Activated naive CD8-positive, alpha-beta T cell treated with anti-CD3 and anti-CD28 coated beads for 36 hours (primary cell): Measurements from ENCODE around the gene MTPN. TPM values are rescaled to one million over a fixed set of nuclear protein-coding genes. Genes with fewer than 3 reads are reported as not detected.

Experiments
- DNase-seq: peaks from one replicate; pipeline ENCODE4 v3.0.0; 2021
- H3K27ac Mint-ChIP-seq: one replicate; pipeline ENCODE4 v1.8.0; 2022; ENCODE audit warnings: mild to moderate bottlenecking, moderate library complexity, mixed read lengths
- H3K27me3 Mint-ChIP-seq: one replicate; pipeline ENCODE4 v1.8.0; 2022; ENCODE audit warnings: mild to moderate bottlenecking, mixed read lengths
- H3K36me3 Mint-ChIP-seq: one replicate; pipeline ENCODE4 v1.8.0; 2021; ENCODE audit warnings: mild to moderate bottlenecking, mixed read lengths
- H3K4me1 Mint-ChIP-seq: one replicate; pipeline ENCODE4 v1.8.0; 2021; ENCODE audit warnings: mixed read lengths
- H3K4me3 Mint-ChIP-seq: one replicate; pipeline ENCODE4 v1.8.0; 2022; ENCODE audit warnings: mild to moderate bottlenecking, moderate library complexity, mixed read lengths
- H3K9me3 Mint-ChIP-seq: one replicate; pipeline ENCODE4 v1.8.0; 2022; ENCODE audit warnings: mixed read lengths
- total RNA-seq, 2 experiments: library from RNA; stranded (reverse); gene quantifications; one replicate each; pipeline ENCODE4 v1.2.3, GENCODE V29; 2021

MTPN gene, protein sequence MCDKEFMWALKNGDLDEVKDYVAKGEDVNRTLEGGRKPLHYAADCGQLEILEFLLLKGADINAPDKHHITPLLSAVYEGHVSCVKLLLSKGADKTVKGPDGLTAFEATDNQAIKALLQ
- total RNA-seq: 100 to 1,000 TPM; 136 to 139 TPM

DNA sequence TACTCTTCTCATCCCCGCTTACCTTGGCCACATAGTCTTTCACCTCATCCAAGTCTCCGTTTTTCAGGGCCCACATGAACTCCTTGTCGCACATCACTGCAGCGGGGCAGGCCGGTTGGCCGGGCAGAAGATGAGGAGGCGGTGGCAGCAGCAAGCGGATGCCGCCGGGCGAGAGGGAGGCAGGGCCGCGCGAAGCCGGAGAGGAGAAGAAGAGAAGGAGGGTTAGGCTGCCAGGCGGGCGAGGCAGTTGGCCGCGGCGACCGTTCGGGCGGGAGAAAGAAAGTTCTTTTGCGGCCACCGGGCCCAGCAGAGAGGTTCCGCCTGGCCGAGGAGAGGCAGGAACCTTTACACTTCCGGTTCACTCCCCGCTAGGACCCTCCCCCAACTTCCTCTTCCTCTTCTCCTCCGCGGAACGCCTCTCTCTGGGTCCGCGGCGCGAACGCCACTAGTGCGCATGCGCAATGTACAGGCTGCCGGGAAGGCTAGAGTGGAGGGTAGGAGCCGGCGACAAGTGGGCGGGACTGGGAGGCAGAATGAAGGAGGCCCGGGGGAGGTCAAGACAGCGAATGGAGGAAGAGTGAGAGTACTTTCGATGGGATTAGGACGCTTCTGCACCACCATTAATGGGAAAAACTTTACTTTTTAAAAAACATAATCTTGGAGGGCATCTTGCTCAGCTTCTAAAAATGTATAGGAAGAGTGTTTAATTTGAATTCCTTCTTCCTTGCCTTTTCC is at the start of gene MTPN:
Gene MTPN (minus strand): TSS at position 353 of the 735 bp plus-strand sequence. CDS start 259 bp downstream, at position 94.
- H3K9me3 Mint-ChIP-seq: no peaks in the 10 kb centered on the region
- H3K27me3 Mint-ChIP-seq: peaks cover 3% of the 10 kb centered on the region
- peak within 1 kb of the TSS; percentile 84 for H3K27ac Mint-ChIP-seq
- DNase-seq: peak; percentile 97
- peak within 1 kb of the TSS; percentile 87 for H3K4me3 Mint-ChIP-seq
- H3K4me1 Mint-ChIP-seq: peaks cover 57% of the 10 kb centered on the region
- H3K36me3 Mint-ChIP-seq: peaks cover 21% of the 10 kb centered on the region

DNA sequence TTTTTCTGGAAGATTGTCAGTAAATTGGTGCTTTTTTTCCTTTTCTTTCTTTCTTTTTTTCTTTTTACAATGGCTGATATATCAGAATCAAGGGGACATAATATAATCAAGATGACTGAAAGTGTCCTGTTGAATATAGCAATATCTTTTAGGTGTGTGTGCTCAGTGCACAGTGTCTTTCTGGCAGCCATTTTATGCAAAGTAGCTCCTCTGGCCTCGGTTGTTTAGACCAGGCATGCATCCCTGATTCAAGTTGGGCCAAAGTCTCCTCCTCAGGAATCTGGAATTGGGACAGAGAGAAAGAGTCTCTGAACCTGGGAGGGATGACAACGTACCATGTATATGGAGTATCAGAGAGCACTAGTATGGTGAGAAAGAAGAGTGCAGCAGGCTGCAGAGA is 49.0 kb upstream of the MTPN start:
- H3K9me3 Mint-ChIP-seq: no peaks in the 10 kb centered on the region
- H3K27ac Mint-ChIP-seq: no peak overlapping the region
- H3K36me3 Mint-ChIP-seq: peaks cover 11% of the 10 kb centered on the region
- H3K27me3 Mint-ChIP-seq: peaks cover 1% of the 10 kb centered on the region
- no peak for DNase-seq
- H3K4me1 Mint-ChIP-seq: peaks cover 13% of the 10 kb centered on the region
- no peak overlapping the region for H3K4me3 Mint-ChIP-seq

DNA sequence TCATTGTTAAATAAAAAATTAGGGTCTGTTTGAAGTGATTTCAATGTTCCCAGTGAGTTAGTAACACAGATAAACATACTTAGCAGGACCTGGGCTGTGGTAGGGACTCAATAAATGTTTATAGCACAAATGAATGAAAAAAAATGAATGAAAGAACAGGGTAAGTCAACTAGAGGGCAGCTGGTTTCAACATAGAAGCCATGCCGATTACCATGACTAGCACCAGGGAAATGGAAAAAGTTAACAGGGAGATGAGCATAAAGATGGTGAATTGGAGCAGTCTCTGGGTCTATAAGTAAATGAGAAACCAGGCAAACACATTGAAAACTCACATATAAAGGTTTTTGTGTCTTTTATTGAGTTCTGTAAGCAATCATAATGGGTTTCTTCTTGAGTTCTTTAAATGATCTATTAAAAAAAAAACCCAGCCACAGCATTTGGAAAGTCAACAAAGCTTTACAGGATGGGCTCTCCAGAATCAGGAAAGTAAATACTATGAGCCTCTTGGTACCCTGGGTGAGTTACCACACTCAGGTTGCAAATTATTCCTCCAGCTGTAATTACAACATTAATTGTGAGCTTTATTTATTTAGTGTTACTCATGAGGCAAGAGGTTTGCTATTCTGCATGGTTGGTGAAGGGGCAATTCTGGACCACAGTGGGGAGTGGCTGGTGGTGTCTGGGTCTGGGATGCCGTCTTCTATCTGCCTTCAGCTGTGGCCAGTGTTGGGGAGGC is 46.1 kb upstream of the MTPN start:
- H3K27me3 Mint-ChIP-seq: peaks cover 9% of the 10 kb centered on the region
- H3K4me1 Mint-ChIP-seq: peaks cover 8% of the 10 kb centered on the region
- no peaks in the 10 kb centered on the region for H3K9me3 Mint-ChIP-seq
- H3K4me3 Mint-ChIP-seq: no peak overlapping the region
- H3K36me3 Mint-ChIP-seq: peaks cover 6% of the 10 kb centered on the region
- no peak for DNase-seq
- H3K27ac Mint-ChIP-seq: no peak overlapping the region

DNA sequence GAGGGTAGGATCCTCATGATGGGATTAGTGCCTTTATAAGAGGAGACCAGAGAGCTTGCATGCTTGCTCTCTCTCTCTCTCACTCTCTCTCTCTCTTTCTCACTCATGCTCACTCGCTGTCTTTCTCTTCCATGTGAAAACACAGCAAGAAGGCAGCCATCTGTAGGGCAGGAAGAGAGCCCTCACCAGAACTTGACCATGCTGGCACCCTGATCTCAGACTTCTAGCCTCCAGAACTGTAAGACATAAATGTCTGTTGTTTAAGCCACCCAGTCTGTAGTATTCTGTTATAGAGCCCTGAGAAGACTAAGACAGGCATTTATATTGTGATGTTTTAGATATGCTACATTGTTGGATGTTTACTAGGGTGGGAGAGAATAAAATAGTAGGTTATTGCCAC is 43.4 kb upstream of the MTPN start:
- Mint-ChIP-seq H3K9me3 (no peaks in the 10 kb centered on the region), H3K27me3 (peaks cover 9% of the 10 kb centered on the region), H3K4me1 (peaks cover 11% of the 10 kb centered on the region), H3K4me3 (no peak overlapping the region), H3K27ac (no peak overlapping the region), H3K36me3 (no peaks in the 10 kb centered on the region)
- no peak for DNase-seq

DNA sequence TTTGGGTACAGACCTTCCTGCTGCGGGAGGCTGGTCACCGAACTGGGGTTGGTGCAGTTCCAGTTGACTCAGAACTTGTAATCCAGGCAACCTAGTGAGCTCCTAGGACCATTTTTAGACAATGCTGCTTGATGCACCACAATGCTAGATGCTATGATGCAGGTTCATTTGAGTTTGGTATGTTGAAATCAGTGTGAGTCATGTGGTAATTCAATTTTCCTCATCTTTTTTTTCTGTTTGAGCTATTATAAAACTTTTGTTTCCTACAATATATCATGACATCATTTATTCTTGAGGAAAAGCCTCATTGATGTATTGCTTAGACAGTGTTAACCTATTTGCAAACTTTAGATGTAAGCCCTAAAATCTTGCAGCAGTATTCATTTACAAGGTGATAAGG is 40.9 kb upstream of the MTPN start:
- Mint-ChIP-seq H3K4me1 (peaks cover 13% of the 10 kb centered on the region), H3K4me3 (no peak overlapping the region)

DNA sequence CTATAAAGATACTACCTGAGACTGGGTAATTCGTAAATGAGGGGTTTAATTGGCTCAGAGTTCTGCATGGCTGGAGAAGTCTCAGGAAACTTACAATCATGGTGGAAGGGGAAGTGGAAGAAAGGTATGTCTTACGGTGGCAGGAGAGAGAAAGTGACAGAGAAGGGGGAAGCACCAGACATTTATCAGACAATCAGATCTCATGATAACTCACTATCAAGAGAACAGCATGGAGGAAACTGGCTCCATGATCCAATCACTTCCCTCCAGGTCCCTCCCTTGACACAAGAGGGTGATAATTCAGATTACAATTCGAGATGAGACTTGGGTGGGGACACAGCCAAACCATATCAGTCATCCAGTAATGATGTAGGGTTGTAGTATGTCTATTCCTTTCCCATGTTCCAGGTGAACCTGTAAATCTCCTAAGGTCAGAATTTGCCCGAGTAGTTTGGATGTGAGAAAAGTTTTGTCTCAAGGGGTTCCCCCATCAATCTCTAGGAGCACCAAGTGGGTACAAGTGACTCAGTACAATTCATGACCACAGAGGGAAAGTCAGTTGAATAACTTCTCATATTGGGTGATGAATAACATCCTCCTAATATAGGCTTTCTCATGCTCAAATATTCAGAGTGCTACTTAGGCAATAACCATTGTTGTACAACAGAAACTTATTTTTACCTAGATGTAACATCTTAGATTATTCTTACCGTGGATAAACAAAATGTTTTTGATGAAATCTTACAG is 39.7 kb upstream of the MTPN start:
- DNase-seq: no peak
- peaks cover 20% of the 10 kb centered on the region for H3K27me3 Mint-ChIP-seq
- no peak overlapping the region for H3K4me3 Mint-ChIP-seq
- H3K9me3 Mint-ChIP-seq: no peaks in the 10 kb centered on the region
- H3K4me1 Mint-ChIP-seq: peaks cover 20% of the 10 kb centered on the region
- no peak overlapping the region for H3K27ac Mint-ChIP-seq
- no peaks in the 10 kb centered on the region for H3K36me3 Mint-ChIP-seq

More for the DNA sequence above, 40.9 kb upstream of the MTPN start:
- Mint-ChIP-seq H3K27me3 (peaks cover 16% of the 10 kb centered on the region), H3K27ac (no peak overlapping the region), H3K36me3 (no peaks in the 10 kb centered on the region), H3K9me3 (no peaks in the 10 kb centered on the region)
- DNase-seq: no peak

DNA sequence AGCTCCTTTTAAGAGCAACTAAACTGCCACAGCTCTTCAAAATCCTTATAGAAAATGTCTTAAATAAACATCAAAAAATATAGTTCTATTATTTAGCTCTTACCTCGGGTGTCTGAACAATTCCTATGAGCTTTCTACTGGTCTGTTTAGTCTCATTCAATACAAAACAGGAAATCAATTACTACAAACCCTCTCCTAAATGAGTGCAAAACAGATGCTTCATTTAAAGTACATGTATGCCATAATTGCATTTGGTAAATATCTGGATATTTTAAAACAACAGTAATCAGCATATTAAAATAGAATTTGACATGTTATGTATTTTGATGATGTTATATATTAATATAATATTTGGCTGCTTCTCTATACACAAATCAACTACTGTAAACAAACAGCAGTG is 38.5 kb upstream of the MTPN start:
- DNase-seq: no peak
- Mint-ChIP-seq H3K9me3 (no peaks in the 10 kb centered on the region), H3K27ac (no peak overlapping the region), H3K4me3 (no peak overlapping the region), H3K36me3 (no peaks in the 10 kb centered on the region), H3K4me1 (peaks cover 20% of the 10 kb centered on the region), H3K27me3 (peaks cover 13% of the 10 kb centered on the region)

DNA sequence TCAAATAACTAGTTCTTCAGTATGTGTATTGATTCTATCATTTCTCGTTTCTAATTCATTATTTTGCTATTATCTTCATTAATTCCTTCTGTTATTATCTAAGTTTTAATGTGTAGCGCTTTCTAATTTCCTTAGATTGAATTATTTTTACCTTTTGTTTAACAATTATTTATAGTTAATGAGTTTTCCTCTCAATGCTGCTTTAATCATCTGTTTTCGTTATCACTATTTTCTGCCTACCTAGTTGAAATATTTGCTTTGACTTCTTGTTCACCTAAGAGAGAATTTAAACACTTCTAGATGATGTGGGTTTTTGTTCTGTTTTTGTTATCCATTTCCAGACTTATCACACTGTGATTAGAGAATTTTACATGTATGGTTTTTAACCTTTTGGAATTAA is 37.5 kb upstream of the MTPN start:
- Mint-ChIP-seq H3K4me1 (peaks cover 20% of the 10 kb centered on the region), H3K27ac (no peak overlapping the region), H3K36me3 (no peaks in the 10 kb centered on the region), H3K4me3 (no peak overlapping the region), H3K27me3 (peaks cover 11% of the 10 kb centered on the region), H3K9me3 (no peaks in the 10 kb centered on the region)
- no peak for DNase-seq

DNA sequence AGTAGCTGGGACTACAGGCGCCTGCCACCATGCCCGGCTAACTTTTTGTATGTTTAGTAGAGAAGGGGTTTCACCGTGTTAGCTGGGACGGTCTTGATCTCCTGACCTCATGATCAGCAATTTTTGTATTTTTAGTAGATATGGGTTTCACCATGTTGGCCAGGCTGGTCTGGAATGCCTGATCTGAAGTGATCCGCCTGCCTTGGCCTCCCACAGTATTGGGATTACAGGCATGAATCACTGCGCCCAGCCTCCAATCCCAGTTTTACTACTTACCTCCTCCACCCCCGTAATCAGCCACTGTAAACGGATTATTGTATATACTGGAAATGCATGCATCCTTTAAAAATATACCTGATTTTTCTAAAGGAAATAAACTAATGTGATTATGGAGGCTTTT is 35.1 kb upstream of the MTPN start:
- Mint-ChIP-seq H3K4me1 (peaks cover 15% of the 10 kb centered on the region), H3K9me3 (no peaks in the 10 kb centered on the region), H3K27ac (no peak overlapping the region), H3K36me3 (no peaks in the 10 kb centered on the region), H3K27me3 (peaks cover 11% of the 10 kb centered on the region), H3K4me3 (peak overlapping the region; percentile 82)
- DNase-seq: no peak

DNA sequence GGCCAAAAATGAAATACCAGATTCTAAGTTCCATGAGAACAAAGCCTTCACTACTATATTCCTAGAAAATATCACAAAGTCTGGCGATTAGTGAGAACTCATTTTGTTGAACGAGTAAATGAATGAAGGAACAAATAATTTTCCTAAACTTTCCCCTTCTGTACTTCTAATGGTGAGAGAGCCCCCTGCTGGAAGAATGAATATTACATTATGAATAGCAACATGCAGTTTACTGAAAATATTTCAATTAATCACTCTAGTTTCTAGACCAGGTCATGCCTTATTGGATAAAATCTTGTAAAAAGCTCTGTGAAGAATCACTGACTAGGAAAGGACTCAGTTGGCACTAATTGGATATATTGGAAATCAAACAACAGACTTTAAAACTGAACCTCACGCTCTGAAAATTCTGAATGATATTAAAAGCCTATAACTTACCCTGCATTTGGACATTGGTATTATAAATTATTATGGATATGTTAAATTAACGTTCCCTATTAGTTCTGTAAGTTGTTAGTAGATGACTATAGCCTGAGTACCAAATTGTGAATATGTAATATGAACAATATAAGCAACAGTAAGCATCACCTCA is 32.4 kb upstream of the MTPN start:
- H3K36me3 Mint-ChIP-seq: peaks cover 1% of the 10 kb centered on the region
- no peak for DNase-seq
- H3K4me3 Mint-ChIP-seq: no peak overlapping the region
- no peaks in the 10 kb centered on the region for H3K9me3 Mint-ChIP-seq
- peaks cover 8% of the 10 kb centered on the region for H3K27me3 Mint-ChIP-seq
- peaks cover 9% of the 10 kb centered on the region for H3K4me1 Mint-ChIP-seq
- no peak overlapping the region for H3K27ac Mint-ChIP-seq

DNA sequence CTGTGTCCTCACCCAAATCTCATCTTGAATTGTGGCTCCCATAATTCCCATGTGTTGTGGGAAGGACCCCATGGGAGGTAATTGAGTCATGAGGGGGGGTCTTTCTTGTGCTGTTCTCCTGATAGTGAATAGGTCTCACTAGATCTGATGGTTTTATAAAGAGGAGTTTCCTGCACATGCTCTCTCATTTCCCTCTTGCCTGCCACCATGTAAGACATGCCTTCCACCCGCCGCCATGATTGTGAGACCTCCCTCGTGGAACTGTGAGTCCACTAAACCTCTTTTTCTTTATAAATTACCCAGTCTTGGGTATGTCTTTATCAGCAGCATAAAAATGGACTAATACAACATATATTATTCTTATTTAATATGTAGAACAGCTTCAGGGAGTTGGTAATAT is 29.0 kb upstream of the MTPN start:
- Mint-ChIP-seq H3K36me3 (peaks cover 1% of the 10 kb centered on the region), H3K4me3 (no peak overlapping the region), H3K27ac (no peak overlapping the region), H3K9me3 (no peaks in the 10 kb centered on the region), H3K27me3 (no peaks in the 10 kb centered on the region), H3K4me1 (no peaks in the 10 kb centered on the region)
- no peak for DNase-seq

DNA sequence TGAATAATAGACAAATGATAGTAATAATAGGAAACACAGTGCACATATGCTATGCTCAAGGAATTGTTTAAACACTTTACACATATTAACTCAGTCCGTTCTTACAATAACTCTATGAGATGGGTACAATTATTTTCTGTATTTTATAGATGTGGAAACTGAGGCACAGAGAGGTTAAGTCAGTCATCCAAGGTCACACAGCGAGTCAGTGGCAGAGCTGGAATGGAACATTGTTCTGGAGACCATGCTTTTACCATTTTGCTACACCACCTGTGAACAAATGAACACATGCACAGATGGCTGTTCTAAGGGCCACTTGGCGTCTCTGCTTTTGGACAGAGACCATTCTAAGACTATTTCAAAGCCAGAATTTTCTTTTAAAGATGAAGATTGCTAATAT is 26.9 kb upstream of the MTPN start:
- Mint-ChIP-seq H3K27me3 (no peaks in the 10 kb centered on the region), H3K4me3 (no peak overlapping the region), H3K36me3 (peaks cover 1% of the 10 kb centered on the region), H3K9me3 (no peaks in the 10 kb centered on the region), H3K4me1 (no peaks in the 10 kb centered on the region), H3K27ac (no peak overlapping the region)
- no peak for DNase-seq

DNA sequence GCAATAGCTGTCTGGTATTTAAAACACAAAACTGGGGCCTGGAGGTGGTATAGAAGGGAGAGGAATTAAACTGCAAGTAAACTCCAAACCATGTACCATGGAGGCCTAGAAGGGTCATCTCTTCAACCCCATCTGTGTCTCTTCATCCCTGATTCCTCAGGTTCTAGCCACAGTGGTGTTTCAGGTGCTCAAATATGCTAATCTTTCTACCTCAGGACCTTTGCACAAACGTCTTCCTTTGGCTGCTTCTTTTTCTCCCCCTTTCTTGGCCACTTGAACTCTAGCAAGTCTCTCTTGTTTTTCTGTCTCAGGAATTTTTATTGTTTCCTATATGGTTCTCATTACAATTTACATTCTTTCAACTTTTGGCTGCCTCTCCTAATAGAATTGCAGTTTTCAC is 25.6 kb upstream of the MTPN start:
- H3K9me3 Mint-ChIP-seq: no peaks in the 10 kb centered on the region
- no peaks in the 10 kb centered on the region for H3K27me3 Mint-ChIP-seq
- peaks cover 1% of the 10 kb centered on the region for H3K36me3 Mint-ChIP-seq
- H3K27ac Mint-ChIP-seq: no peak overlapping the region
- no peak for DNase-seq
- H3K4me1 Mint-ChIP-seq: no peaks in the 10 kb centered on the region
- no peak overlapping the region for H3K4me3 Mint-ChIP-seq

DNA sequence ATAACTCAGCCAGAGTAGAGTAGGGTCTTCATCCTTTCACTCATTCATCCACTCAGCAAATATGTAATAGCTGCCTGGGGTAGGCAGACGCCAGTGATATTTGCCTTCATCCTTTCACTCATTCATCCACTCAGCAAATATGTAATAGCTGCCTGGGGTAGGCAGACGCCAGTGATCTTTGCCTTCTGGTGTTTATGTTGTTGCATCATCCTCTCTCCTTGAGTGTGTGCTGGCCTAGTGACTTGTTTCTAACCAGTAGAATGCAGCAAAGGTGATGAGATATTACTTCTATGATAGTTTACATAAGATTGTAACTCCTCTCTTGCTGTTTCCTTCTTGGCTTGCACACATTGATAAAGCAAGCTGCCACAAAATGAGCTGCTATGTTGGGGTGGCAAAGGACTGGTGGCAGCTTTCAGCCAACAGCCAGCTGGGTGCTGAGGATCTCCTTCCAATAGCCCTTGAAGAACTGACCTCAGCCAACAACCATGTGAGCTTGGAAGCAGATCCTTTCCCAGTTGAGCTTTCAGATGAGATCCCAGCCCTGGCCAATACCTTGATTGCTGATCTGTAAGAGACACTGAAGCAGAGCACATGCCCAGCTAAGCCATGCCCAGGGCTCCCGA is 23.2 kb upstream of the MTPN start:
- H3K27ac Mint-ChIP-seq: no peak overlapping the region
- H3K4me1 Mint-ChIP-seq: no peaks in the 10 kb centered on the region
- no peak for DNase-seq
- H3K36me3 Mint-ChIP-seq: no peaks in the 10 kb centered on the region
- H3K9me3 Mint-ChIP-seq: no peaks in the 10 kb centered on the region
- H3K4me3 Mint-ChIP-seq: no peak overlapping the region
- H3K27me3 Mint-ChIP-seq: no peaks in the 10 kb centered on the region
